ENCODE results near the gene AP2A2.
"Not testable (repeated sequence)": the region's sequence is repeated elsewhere in the genome, so short reads cannot be mapped to it uniquely, and the experiment has no call there.

GRCh38 chr11:961310-961920 is 35.7 kb downstream of the AP2A2 start:
- not testable (repeated sequence) for TF ChIP-seq CTCF (conservative IDR thresholded peaks at IDR 0.05; ENCODE audit: low read length); EZH2phosphoT487 (IDR thresholded peaks at IDR 0.05; ENCODE audit: borderline replicate concordance)

Measured in Loucy (cell line).